GM21619 (cell line): Measurements from ENCODE around the gene CORO7.

ENCODE experiments used
- ATAC-seq: cut with Tn5 transposase; IDR thresholded peaks from one replicate; pipeline ENCODE4 v1.9.1; 2021; ENCODE audit not compliant: unreplicated experiment

CORO7 gene

GRCh38 chr16:4385789-4386450 lies 30.5 kb downstream of the CORO7 start:
- ATAC-seq: no peak

GRCh38 chr16:4385066-4385788 lies 31.2 kb downstream of the CORO7 start:
- ATAC-seq: no peak

GRCh38 chr16:4384509-4384942 lies 31.9 kb downstream of the CORO7 start:
- no peak for ATAC-seq

GRCh38 chr16:4383591-4384444 lies 32.6 kb downstream of the CORO7 start:
- no peak for ATAC-seq

- ATAC-seq: no peak
These were observed 33.5 kb downstream of the CORO7 start for GRCh38 chr16:4382795-4383357.

GRCh38 chr16:4381935-4382794 lies 34.2 kb downstream of the CORO7 start:
- ATAC-seq: no peak

- no peak for ATAC-seq
These were observed 35.1 kb downstream of the CORO7 start for GRCh38 chr16:4381072-4381934.

GRCh38 chr16:4380119-4381063 lies 36.0 kb downstream of the CORO7 start:
- no peak for ATAC-seq

- ATAC-seq: no peak
These were observed 37.3 kb downstream of the CORO7 start for GRCh38 chr16:4378999-4379690.

- ATAC-seq: no peak
These were observed 38.2 kb downstream of the CORO7 start for GRCh38 chr16:4378161-4378666.

- no peak for ATAC-seq
These were observed 38.7 kb downstream of the CORO7 start for GRCh38 chr16:4377573-4378154.

GRCh38 chr16:4376893-4377572 lies 39.4 kb downstream of the CORO7 start:
- no peak for ATAC-seq

- ATAC-seq: no peak
These were observed 40.1 kb downstream of the CORO7 start for GRCh38 chr16:4376126-4376892.

GRCh38 chr16:4375717-4376116 lies 40.7 kb downstream of the CORO7 start:
- ATAC-seq: no peak

GRCh38 chr16:4373909-4374742 lies 42.3 kb downstream of the CORO7 start:
- ATAC-seq: no peak
